ENCODE results near the gene SLC22A3.

Gene SLC22A3

GRCh38 chr6:160374836-160375560 lies 26.8 kb downstream of the SLC22A3 start:
- H3K27me3 ChIP-seq (ENCODE audit: control insufficient read depth, insufficient read depth, low read length) = no peaks in the 10 kb centered on the region
- no peak overlapping the region for H3K9ac ChIP-seq (ENCODE audit: low read depth, low read length)
- H3K27ac ChIP-seq (ENCODE audit: low read depth, low read length) = no peak overlapping the region
- no peaks in the 10 kb centered on the region for H3K4me1 ChIP-seq (ENCODE audit: control insufficient read depth, insufficient read depth, low read length)
- H3K36me3 ChIP-seq (ENCODE audit: control insufficient read depth, insufficient read depth, low read length) = no peaks in the 10 kb centered on the region
- no peaks in the 10 kb centered on the region; the same call in 1 of the 2 replicates for H3K9me3 ChIP-seq (ENCODE audit: control insufficient read depth, insufficient read depth, low read length)
- H3K4me3 ChIP-seq (ENCODE audit: low read depth, low read length) = no peak overlapping the region

GRCh38 chr6:160375561-160375949 lies 27.4 kb downstream of the SLC22A3 start:
- Histone ChIP-seq H3K4me1 (ENCODE audit: control insufficient read depth, insufficient read depth, low read length) (no peaks in the 10 kb centered on the region), H3K9ac (ENCODE audit: low read depth, low read length) (no peak overlapping the region), H3K27ac (ENCODE audit: low read depth, low read length) (no peak overlapping the region), H3K4me3 (ENCODE audit: low read depth, low read length) (no peak overlapping the region), H3K36me3 (ENCODE audit: control insufficient read depth, insufficient read depth, low read length) (no peaks in the 10 kb centered on the region), H3K9me3 (ENCODE audit: control insufficient read depth, insufficient read depth, low read length) (no peaks in the 10 kb centered on the region; the same call in 1 of the 2 replicates), H3K27me3 (ENCODE audit: control insufficient read depth, insufficient read depth, low read length) (no peaks in the 10 kb centered on the region)

GRCh38 chr6:160376445-160376844 lies 28.3 kb downstream of the SLC22A3 start:
- Histone ChIP-seq H3K9ac (ENCODE audit: low read depth, low read length) (no peak overlapping the region), H3K27ac (ENCODE audit: low read depth, low read length) (no peak overlapping the region), H3K4me1 (ENCODE audit: control insufficient read depth, insufficient read depth, low read length) (no peaks in the 10 kb centered on the region), H3K27me3 (ENCODE audit: control insufficient read depth, insufficient read depth, low read length) (no peaks in the 10 kb centered on the region), H3K36me3 (ENCODE audit: control insufficient read depth, insufficient read depth, low read length) (no peaks in the 10 kb centered on the region), H3K9me3 (ENCODE audit: control insufficient read depth, insufficient read depth, low read length) (no peaks in the 10 kb centered on the region), H3K4me3 (ENCODE audit: low read depth, low read length) (no peak overlapping the region)

GRCh38 chr6:160378218-160378617 lies 30.0 kb downstream of the SLC22A3 start:
- Histone ChIP-seq H3K4me3 (ENCODE audit: low read depth, low read length) (no peak overlapping the region), H3K9me3 (ENCODE audit: control insufficient read depth, insufficient read depth, low read length) (no peaks in the 10 kb centered on the region), H3K27me3 (ENCODE audit: control insufficient read depth, insufficient read depth, low read length) (no peaks in the 10 kb centered on the region), H3K27ac (ENCODE audit: low read depth, low read length) (no peak overlapping the region), H3K4me1 (ENCODE audit: control insufficient read depth, insufficient read depth, low read length) (no peaks in the 10 kb centered on the region), H3K36me3 (ENCODE audit: control insufficient read depth, insufficient read depth, low read length) (no peaks in the 10 kb centered on the region), H3K9ac (ENCODE audit: low read depth, low read length) (no peak overlapping the region)

GRCh38 chr6:160378882-160379281 lies 30.7 kb downstream of the SLC22A3 start:
- Histone ChIP-seq H3K4me1 (ENCODE audit: control insufficient read depth, insufficient read depth, low read length) (no peaks in the 10 kb centered on the region), H3K9ac (ENCODE audit: low read depth, low read length) (no peak overlapping the region), H3K9me3 (ENCODE audit: control insufficient read depth, insufficient read depth, low read length) (no peaks in the 10 kb centered on the region), H3K27me3 (ENCODE audit: control insufficient read depth, insufficient read depth, low read length) (no peaks in the 10 kb centered on the region), H3K4me3 (ENCODE audit: low read depth, low read length) (no peak overlapping the region), H3K27ac (ENCODE audit: low read depth, low read length) (no peak overlapping the region), H3K36me3 (ENCODE audit: control insufficient read depth, insufficient read depth, low read length) (no peaks in the 10 kb centered on the region)

GRCh38 chr6:160379466-160379865 lies 31.3 kb downstream of the SLC22A3 start:
- Histone ChIP-seq H3K27ac (ENCODE audit: low read depth, low read length) (no peak overlapping the region), H3K9me3 (ENCODE audit: control insufficient read depth, insufficient read depth, low read length) (no peaks in the 10 kb centered on the region), H3K4me3 (ENCODE audit: low read depth, low read length) (no peak overlapping the region)

GRCh38 chr6:160382946-160383345 lies 34.8 kb downstream of the SLC22A3 start:
- Histone ChIP-seq H3K36me3 (ENCODE audit: control insufficient read depth, insufficient read depth, low read length) (no peaks in the 10 kb centered on the region), H3K4me1 (ENCODE audit: control insufficient read depth, insufficient read depth, low read length) (no peaks in the 10 kb centered on the region), H3K9me3 (ENCODE audit: control insufficient read depth, insufficient read depth, low read length) (no peaks in the 10 kb centered on the region), H3K9ac (ENCODE audit: low read depth, low read length) (no peak overlapping the region), H3K27me3 (ENCODE audit: control insufficient read depth, insufficient read depth, low read length) (no peaks in the 10 kb centered on the region), H3K27ac (ENCODE audit: low read depth, low read length) (no peak overlapping the region), H3K4me3 (ENCODE audit: low read depth, low read length) (no peak overlapping the region)

More at GRCh38 chr6:160379466-160379865, 31.3 kb downstream of the SLC22A3 start:
- Histone ChIP-seq H3K36me3 (ENCODE audit: control insufficient read depth, insufficient read depth, low read length) (no peaks in the 10 kb centered on the region), H3K9ac (ENCODE audit: low read depth, low read length) (no peak overlapping the region), H3K27me3 (ENCODE audit: control insufficient read depth, insufficient read depth, low read length) (no peaks in the 10 kb centered on the region), H3K4me1 (ENCODE audit: control insufficient read depth, insufficient read depth, low read length) (no peaks in the 10 kb centered on the region)

- H3K4me3 ChIP-seq (ENCODE audit: low read depth, low read length) = no peak overlapping the region
- H3K36me3 ChIP-seq (ENCODE audit: control insufficient read depth, insufficient read depth, low read length) = no peaks in the 10 kb centered on the region
- H3K4me1 ChIP-seq (ENCODE audit: control insufficient read depth, insufficient read depth, low read length) = no peaks in the 10 kb centered on the region
- H3K9me3 ChIP-seq (ENCODE audit: control insufficient read depth, insufficient read depth, low read length) = no peaks in the 10 kb centered on the region
- no peaks in the 10 kb centered on the region for H3K27me3 ChIP-seq (ENCODE audit: control insufficient read depth, insufficient read depth, low read length)
- no peak overlapping the region for H3K27ac ChIP-seq (ENCODE audit: low read depth, low read length)
- H3K9ac ChIP-seq (ENCODE audit: low read depth, low read length) = no peak overlapping the region
These were observed 38.8 kb downstream of the SLC22A3 start for GRCh38 chr6:160386869-160387530.

GRCh38 chr6:160387916-160388643 lies 39.9 kb downstream of the SLC22A3 start:
- Histone ChIP-seq H3K36me3 (ENCODE audit: control insufficient read depth, insufficient read depth, low read length) (no peaks in the 10 kb centered on the region), H3K4me3 (ENCODE audit: low read depth, low read length) (no peak overlapping the region), H3K4me1 (ENCODE audit: control insufficient read depth, insufficient read depth, low read length) (no peaks in the 10 kb centered on the region), H3K9ac (ENCODE audit: low read depth, low read length) (no peak overlapping the region), H3K9me3 (ENCODE audit: control insufficient read depth, insufficient read depth, low read length) (no peaks in the 10 kb centered on the region), H3K27ac (ENCODE audit: low read depth, low read length) (no peak overlapping the region), H3K27me3 (ENCODE audit: control insufficient read depth, insufficient read depth, low read length) (no peaks in the 10 kb centered on the region)

- Histone ChIP-seq H3K36me3 (ENCODE audit: control insufficient read depth, insufficient read depth, low read length) (no peaks in the 10 kb centered on the region), H3K9me3 (ENCODE audit: control insufficient read depth, insufficient read depth, low read length) (no peaks in the 10 kb centered on the region), H3K4me1 (ENCODE audit: control insufficient read depth, insufficient read depth, low read length) (peaks cover 2% of the 10 kb centered on the region; the same call in 1 of the 2 replicates), H3K27me3 (ENCODE audit: control insufficient read depth, insufficient read depth, low read length) (no peaks in the 10 kb centered on the region), H3K9ac (ENCODE audit: low read depth, low read length) (no peak overlapping the region), H3K4me3 (ENCODE audit: low read depth, low read length) (no peak overlapping the region), H3K27ac (ENCODE audit: low read depth, low read length) (no peak overlapping the region)
These were observed 40.7 kb downstream of the SLC22A3 start for GRCh38 chr6:160388922-160389321.

Data from HUES48 (cell line).